CD4-positive, alpha-beta T cell (primary cell): ENCODE results near the gene RSPH9. TPM values are rescaled to one million over a fixed set of nuclear protein-coding genes. Genes with fewer than 3 reads are reported as not detected.

Experiments used
- ATAC-seq: fragments of 200-7000 bp; cut with Tn5 transposase; one replicate; pipeline ENCODE4 v1.10.0; 2022; ENCODE audit warnings: mild to moderate bottlenecking; ENCODE audit not compliant: poor library complexity
- CTCF ChIA-PET: fragments of 350-600 bp; sonication (Branson Sonifier 250); formaldehyde crosslinking; loops from one replicate; lab custom pipeline; 2021; ENCODE audit warnings: antibody characterized with exemption, inconsistent platforms; lab: Charles Lee
- POLR2A ChIA-PET: fragments of 350-600 bp; sonication (Branson Sonifier 250); formaldehyde crosslinking; loops from one replicate; lab custom pipeline; 2021; ENCODE audit warnings: antibody characterized with exemption, inconsistent platforms; lab: Charles Lee
- DNase-seq, 14 experiments: peaks; one replicate each; pipeline ENCODE4 v3.0.0-alpha.2; 2013 to 2020; ENCODE audit warnings: mixed read lengths in 2 of 14
- H3K27ac ChIP-seq, 2 donors: one replicate each; pipeline versions ENCODE4 v1.5.1 to v1.7.0; 2013; ENCODE audit warnings: low read length in 2 of 2, low read depth in 1 of 2, mild to moderate bottlenecking in 1 of 2
- H3K27me3 ChIP-seq, 2 experiments: 1 replicate in 1 of 2; 2 replicates in 1 of 2; pipeline versions ENCODE4 v1.6.1 to v1.7.0; 2013; ENCODE audit warnings: low read length in 2 of 2, control low read depth in 1 of 2, mild to moderate bottlenecking in 1 of 2, moderate library complexity in 1 of 2; ENCODE audit not compliant: insufficient read depth in 2 of 2, control insufficient read depth in 1 of 2
- H3K36me3 ChIP-seq: one replicate; pipeline ENCODE4 v1.6.1; 2013; ENCODE audit warnings: low read length, control low read depth; ENCODE audit not compliant: insufficient read depth
- H3K4me1 ChIP-seq: one replicate; pipeline ENCODE4 v1.6.1; 2013; ENCODE audit warnings: low read length, control low read depth; ENCODE audit not compliant: insufficient read depth
- H3K4me3 ChIP-seq: one replicate; pipeline ENCODE4 v1.5.1; 2013; ENCODE audit warnings: mild to moderate bottlenecking, low read length, moderate library complexity
- H3K9me3 ChIP-seq, 2 experiments: 1 replicate in 1 of 2; 2 replicates in 1 of 2; pipeline versions ENCODE4 v1.6.1 to v1.7.0; 2013; ENCODE audit warnings: low read length in 2 of 2, mild to moderate bottlenecking in 2 of 2, control low read depth in 1 of 2, moderate library complexity in 1 of 2; ENCODE audit not compliant: control insufficient read depth in 1 of 2, insufficient read depth in 1 of 2
- H3K27ac Mint-ChIP-seq: one replicate; pipeline ENCODE4 v1.8.0; 2020; ENCODE audit warnings: mixed read lengths
- H3K27me3 Mint-ChIP-seq: one replicate; pipeline ENCODE4 v1.8.0; 2021; ENCODE audit warnings: mixed read lengths
- H3K36me3 Mint-ChIP-seq: one replicate; pipeline ENCODE4 v1.8.0; 2021; ENCODE audit warnings: low read depth, mixed read lengths
- H3K4me1 Mint-ChIP-seq: one replicate; pipeline ENCODE4 v1.8.0; 2021; ENCODE audit warnings: low read depth, mixed read lengths
- H3K4me3 Mint-ChIP-seq: one replicate; pipeline ENCODE4 v1.8.0; 2020; ENCODE audit warnings: mild to moderate bottlenecking, mixed read lengths
- H3K9me3 Mint-ChIP-seq: one replicate; pipeline ENCODE4 v1.8.0; 2020; ENCODE audit warnings: mixed read lengths
- CTCF ChIP-seq: fragments of 200-600 bp; IDR thresholded peaks from one replicate; pipeline ENCODE4 v1.8.0; 2022; ENCODE audit warnings: antibody characterized with exemption, mild to moderate bottlenecking
- intact Hi-C, 2 experiments: fragments of 100-400 bp; cut with DNase I in 1 of 2; cut with micrococcal nuclease in 1 of 2; formaldehyde crosslinking; loops; one replicate each; pipeline versions ENCODE4 v1.15.1 to v1.9.0; 2023 to 2025; cut with DNase I, micrococcal nuclease
- total RNA-seq, 174 experiments: library from RNA in 2 of 174; stranded (reverse) in 2 of 174; gene quantifications; one replicate each; pipeline ENCODE4 v1.2.3 and lab custom pipeline; 2021 to 2026

Gene RSPH9
- total RNA-seq, 2 experiments from 2014 or later, result not detected

GRCh38 chr6:43678341-43678740, 33.5 kb downstream of the RSPH9 start:
- ChIA-PET CTCF (interaction anchor here (1.0 kb wide), 1 partner anchor 11 kb away, joined by 4 read pairs; no protein-coding TSS in a partner anchor), POLR2A (no interaction called here)
- H3K27ac ChIP-seq, result no peak overlapping the region
- H3K9me3 Mint-ChIP-seq, result no peaks in the 10 kb centered on the region
- no peak for ATAC-seq
- H3K4me3 Mint-ChIP-seq, result no peak overlapping the region
- no peak for TF ChIP-seq CTCF
- H3K36me3 Mint-ChIP-seq, result peaks cover 88% of the 10 kb centered on the region
- H3K4me1 Mint-ChIP-seq, result peaks cover 11% of the 10 kb centered on the region
- H3K4me1 ChIP-seq, result peaks cover 4% of the 10 kb centered on the region
- intact Hi-C loops, result no loop called here
- H3K27me3 ChIP-seq, result no peaks in the 10 kb centered on the region
- H3K27ac Mint-ChIP-seq, result no peak overlapping the region
- no peak for DNase-seq
- no peaks in the 10 kb centered on the region for H3K9me3 ChIP-seq
- peaks cover 93% of the 10 kb centered on the region for H3K36me3 ChIP-seq
- no peak overlapping the region for H3K4me3 ChIP-seq
- no peaks in the 10 kb centered on the region for H3K27me3 Mint-ChIP-seq

DNA sequence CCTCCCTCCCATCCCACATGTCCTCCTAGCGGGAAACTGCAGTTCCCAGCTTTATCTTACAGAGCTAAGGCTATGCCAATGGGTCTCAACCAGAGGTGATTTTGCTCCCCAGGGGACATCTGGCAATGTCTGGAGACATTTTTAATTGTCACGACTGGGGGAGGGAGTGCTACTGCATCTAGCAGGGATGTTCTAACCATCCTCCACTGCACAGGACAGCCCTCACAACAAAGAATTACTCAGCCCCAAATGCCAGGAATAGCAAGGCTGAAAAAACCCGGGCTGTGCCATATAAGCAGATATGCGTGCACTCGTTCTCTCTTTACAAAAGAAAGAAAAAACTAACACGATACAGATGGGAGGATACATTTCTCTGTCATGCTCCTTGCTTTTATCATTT, 34.2 kb downstream of the RSPH9 start:
- peaks cover 18% of the 10 kb centered on the region for H3K4me1 Mint-ChIP-seq
- Histone ChIP-seq H3K9me3 (no peaks in the 10 kb centered on the region), H3K36me3 (peaks cover 87% of the 10 kb centered on the region), H3K27ac (no peak overlapping the region), H3K4me1 (peaks cover 7% of the 10 kb centered on the region), H3K4me3 (no peak overlapping the region), H3K27me3 (no peaks in the 10 kb centered on the region)
- peaks cover 88% of the 10 kb centered on the region for H3K36me3 Mint-ChIP-seq
- no peaks in the 10 kb centered on the region for H3K27me3 Mint-ChIP-seq
- no peak for DNase-seq
- intact Hi-C loops, result no loop called here
- TF ChIP-seq CTCF, result no peak
- ATAC-seq, result no peak
- no peak overlapping the region for H3K4me3 Mint-ChIP-seq
- H3K9me3 Mint-ChIP-seq, result no peaks in the 10 kb centered on the region
- POLR2A ChIA-PET, result no interaction called here
- H3K27ac Mint-ChIP-seq, result no peak overlapping the region
- CTCF ChIA-PET, result no interaction called here

- POLR2A ChIA-PET, result no interaction called here
Observed at GRCh38 chr6:43680308-43681200, 35.7 kb downstream of the RSPH9 start.

More at GRCh38 chr6:43680308-43681200, 35.7 kb downstream of the RSPH9 start:
- Histone ChIP-seq H3K27me3 (no peaks in the 10 kb centered on the region), H3K4me1 (peaks cover 17% of the 10 kb centered on the region), H3K36me3 (peaks cover 81% of the 10 kb centered on the region), H3K9me3 (no peaks in the 10 kb centered on the region), H3K4me3 (no peak overlapping the region), H3K27ac (no peak overlapping the region)
- no peaks in the 10 kb centered on the region for H3K9me3 Mint-ChIP-seq
- CTCF ChIA-PET, result interaction anchor here (2.1 kb wide), 1 partner anchor 13 kb away, joined by 5 read pairs; no protein-coding TSS in a partner anchor
- no peaks in the 10 kb centered on the region for H3K27me3 Mint-ChIP-seq
- DNase-seq (no peak), ATAC-seq (no peak)
- H3K36me3 Mint-ChIP-seq, result peaks cover 74% of the 10 kb centered on the region
- TF ChIP-seq CTCF, result no peak
- peaks cover 32% of the 10 kb centered on the region for H3K4me1 Mint-ChIP-seq
- intact Hi-C loops, result no loop called here
- no peak overlapping the region for H3K27ac Mint-ChIP-seq
- H3K4me3 Mint-ChIP-seq, result no peak overlapping the region
